HG03469 (cell line): Measurements from ENCODE around the gene KCNMB2.
"Not testable (repeated sequence)": the region's sequence is repeated elsewhere in the genome, so short reads cannot be mapped to it uniquely, and the experiment has no call there.

ENCODE experiments used
- ATAC-seq: cut with Tn5 transposase; IDR thresholded peaks from one replicate; pipeline ENCODE4 v1.9.1; 2021; ENCODE audit warnings: mild to moderate bottlenecking, moderate library complexity, moderate number of reproducible peaks; ENCODE audit not compliant: unreplicated experiment

The KCNMB2 gene

DNA sequence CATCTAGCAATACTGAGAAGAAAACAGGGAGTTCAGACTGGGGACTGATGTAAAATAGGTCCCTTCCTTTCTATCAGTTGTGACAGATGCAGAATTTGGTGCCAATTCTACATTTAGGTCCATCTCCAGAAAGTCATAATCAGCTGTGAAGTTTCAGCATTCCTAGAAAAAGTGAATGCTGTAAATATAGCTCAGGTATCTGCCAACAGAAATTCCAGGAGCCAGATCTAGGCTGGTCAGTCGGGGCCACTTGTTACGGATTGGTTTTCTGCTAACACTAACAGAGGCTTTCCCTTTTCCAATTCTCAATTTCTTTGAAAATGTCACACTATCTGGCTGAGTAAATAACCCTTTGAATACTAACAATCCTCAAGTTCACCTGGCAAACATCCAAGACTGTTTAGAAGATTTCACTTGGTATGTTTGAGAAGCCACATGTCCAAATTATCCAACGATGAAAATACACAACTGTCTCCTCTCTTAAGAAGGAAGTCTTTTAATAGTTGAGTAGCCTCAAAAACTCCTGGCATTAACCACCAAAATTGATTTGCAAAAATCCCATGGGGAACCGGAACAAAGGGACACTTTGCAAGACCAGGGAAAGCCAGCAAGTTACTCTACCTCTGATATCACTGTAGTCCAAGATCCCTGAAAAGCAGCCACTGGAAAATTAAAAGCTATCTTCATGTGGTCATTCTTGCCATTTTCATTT lies 313.1 kb downstream of the KCNMB2 start:
- no peak for ATAC-seq

GRCh38 chr3:178850450-178851190 lies 314.4 kb downstream of the KCNMB2 start:
- ATAC-seq: no peak

DNA sequence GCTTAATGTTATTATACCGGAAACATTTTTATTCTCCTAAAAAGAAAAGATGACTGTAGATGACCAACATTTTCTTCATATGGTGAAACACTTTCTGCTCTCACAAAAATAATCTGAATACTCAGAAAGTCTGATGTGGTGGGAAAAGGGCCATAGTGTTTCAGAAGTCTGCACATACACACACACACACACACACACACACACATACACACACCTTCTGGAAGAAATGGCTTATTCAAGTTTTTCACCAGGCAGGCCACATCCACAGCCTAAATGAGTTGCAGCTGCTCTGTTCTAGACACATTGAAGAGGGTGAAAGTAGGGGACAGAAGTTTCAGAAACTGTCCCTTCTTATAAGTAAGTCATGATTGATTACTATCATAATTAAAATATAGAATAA lies 315.3 kb downstream of the KCNMB2 start:
- ATAC-seq: no peak

DNA sequence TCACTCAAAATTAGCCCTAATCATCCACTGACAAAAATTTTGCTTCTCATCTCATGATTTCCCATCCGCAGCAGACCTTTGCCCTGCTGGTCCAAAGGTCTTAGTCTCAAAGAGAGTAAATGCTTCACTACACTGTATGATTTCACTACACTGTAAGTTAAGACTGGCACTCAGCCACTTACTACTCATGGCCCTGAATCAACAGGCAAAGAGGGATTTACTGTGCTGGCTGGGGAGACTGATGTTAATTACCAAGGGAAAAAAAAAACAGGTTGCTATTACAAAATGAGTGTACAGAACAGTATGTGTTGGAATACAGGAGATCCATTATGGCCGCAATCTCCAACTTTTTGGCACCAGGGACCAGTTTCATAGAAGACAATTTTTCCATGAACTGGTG lies 320.6 kb downstream of the KCNMB2 start:
- no peak for ATAC-seq

- ATAC-seq: no peak
Measured at GRCh38 chr3:178859386-178859785, 323.1 kb downstream of the KCNMB2 start.

DNA sequence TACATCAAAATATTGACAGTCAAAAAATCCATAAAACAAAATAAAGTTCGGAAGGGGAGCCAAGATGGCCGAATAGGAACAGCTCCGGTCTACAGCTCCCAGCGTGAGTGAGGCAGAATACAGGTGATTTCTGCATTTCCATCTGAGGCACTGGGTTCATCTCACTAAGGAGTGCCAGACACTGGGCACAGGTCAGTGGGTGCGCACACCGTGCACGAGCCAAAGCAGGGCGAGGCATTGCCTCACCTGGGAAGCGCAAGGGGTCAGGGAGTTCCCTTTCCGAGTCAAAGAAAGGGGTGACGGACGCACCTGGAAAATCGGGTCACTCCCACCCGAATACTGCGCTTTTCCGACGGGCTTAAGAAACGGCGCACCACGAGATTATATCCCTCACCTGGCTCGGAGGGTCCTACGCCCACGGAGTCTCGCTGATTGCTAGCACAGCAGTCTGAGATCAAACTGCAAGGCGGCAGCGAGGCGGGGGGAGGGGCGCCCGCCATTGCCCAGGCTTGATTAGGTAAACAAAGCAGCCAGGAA lies 323.7 kb downstream of the KCNMB2 start:
- not testable (repeated sequence) for ATAC-seq

GRCh38 chr3:178868681-178869080 lies 332.4 kb downstream of the KCNMB2 start:
- ATAC-seq: no peak

GRCh38 chr3:178870085-178870484 lies 333.8 kb downstream of the KCNMB2 start:
- ATAC-seq: no peak

DNA sequence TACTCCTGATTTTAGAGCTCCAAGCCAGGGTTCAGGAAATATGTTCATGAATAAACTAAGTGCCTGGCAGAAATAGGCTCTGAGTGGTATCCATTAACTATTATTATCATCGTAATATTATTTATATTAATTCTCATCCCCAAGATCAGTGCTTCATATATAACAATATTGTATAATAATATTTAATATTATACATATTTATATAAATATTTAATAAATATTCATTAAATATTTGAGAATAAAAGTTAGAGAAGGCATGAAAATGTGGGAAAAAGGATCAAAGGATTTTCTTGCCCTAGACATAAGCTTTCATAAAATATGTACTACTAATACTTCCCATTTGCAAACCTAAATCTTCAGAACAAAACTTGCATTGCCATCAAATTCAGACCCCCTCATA lies 338.9 kb downstream of the KCNMB2 start:
- ATAC-seq: no peak

- no peak for ATAC-seq
Measured at GRCh38 chr3:178875836-178876235, 339.6 kb downstream of the KCNMB2 start.

DNA sequence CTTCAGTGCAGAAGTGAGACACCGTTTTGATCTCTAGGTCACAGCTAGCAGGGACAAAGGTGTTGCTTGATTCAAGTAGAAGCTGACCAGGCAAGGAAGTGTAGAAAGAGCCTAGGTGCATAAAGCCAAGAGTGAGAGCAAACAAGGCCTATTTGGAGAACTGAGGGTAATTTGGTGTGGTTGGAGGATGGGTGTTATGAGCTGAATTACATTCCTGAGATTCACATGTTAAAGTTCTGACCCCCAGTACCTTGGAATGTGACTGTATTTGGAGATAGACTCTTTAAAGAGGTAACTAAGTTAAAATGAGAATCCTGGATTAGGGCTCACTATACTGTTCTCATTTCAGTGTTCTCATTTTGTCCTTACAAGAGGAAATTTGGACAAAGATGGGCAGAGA lies 344.0 kb downstream of the KCNMB2 start:
- no peak for ATAC-seq
